Measurements from ENCODE around the gene MACROD2.

Gene MACROD2

GRCh38 chr20:14929388-14929787 is 934.1 kb downstream of the MACROD2 start:
- DNase-seq (ENCODE audit: low read depth): no peak
- no peak for TF ChIP-seq CTCF (IDR thresholded peaks at IDR 0.05; ENCODE audit: insufficient read depth, low read depth, low read length, missing control alignments)

GRCh38 chr20:14932040-14932439 is 936.7 kb downstream of the MACROD2 start:
- no peak for TF ChIP-seq CTCF (IDR thresholded peaks at IDR 0.05; ENCODE audit: insufficient read depth, low read depth, low read length, missing control alignments)
- no peak overlapping the region for H3K4me3 ChIP-seq (ENCODE audit: low read depth, low read length)
- DNase-seq (ENCODE audit: low read depth): no peak

More at GRCh38 chr20:14929388-14929787, 934.1 kb downstream of the MACROD2 start:
- no peak overlapping the region for H3K4me3 ChIP-seq (ENCODE audit: low read depth, low read length)

GRCh38 chr20:14935285-14935684 is 940.0 kb downstream of the MACROD2 start:
- no peak for TF ChIP-seq CTCF (IDR thresholded peaks at IDR 0.05; ENCODE audit: insufficient read depth, low read depth, low read length, missing control alignments)
- H3K4me3 ChIP-seq (ENCODE audit: low read depth, low read length): no peak overlapping the region
- no peak for DNase-seq (ENCODE audit: low read depth)

- DNase-seq (ENCODE audit: low read depth): no peak
- TF ChIP-seq CTCF (IDR thresholded peaks at IDR 0.05; ENCODE audit: insufficient read depth, low read depth, low read length, missing control alignments): no peak
- no peak overlapping the region for H3K4me3 ChIP-seq (ENCODE audit: low read depth, low read length)
These were observed 941.7 kb downstream of the MACROD2 start for GRCh38 chr20:14937021-14937420.

- H3K4me3 ChIP-seq (ENCODE audit: low read depth, low read length): no peak overlapping the region
- no peak for DNase-seq (ENCODE audit: low read depth)
- TF ChIP-seq CTCF (IDR thresholded peaks at IDR 0.05; ENCODE audit: insufficient read depth, low read depth, low read length, missing control alignments): no peak
These were observed 942.5 kb downstream of the MACROD2 start for GRCh38 chr20:14937846-14938245.

- no peak for TF ChIP-seq CTCF (IDR thresholded peaks at IDR 0.05; ENCODE audit: insufficient read depth, low read depth, low read length, missing control alignments)
- no peak overlapping the region for H3K4me3 ChIP-seq (ENCODE audit: low read depth, low read length)
- DNase-seq (ENCODE audit: low read depth): no peak
These were observed 952.2 kb downstream of the MACROD2 start for GRCh38 chr20:14947536-14947935.

GRCh38 chr20:14947946-14948345 is 952.6 kb downstream of the MACROD2 start:
- no peak for TF ChIP-seq CTCF (IDR thresholded peaks at IDR 0.05; ENCODE audit: insufficient read depth, low read depth, low read length, missing control alignments)
- DNase-seq (ENCODE audit: low read depth): no peak
- no peak overlapping the region for H3K4me3 ChIP-seq (ENCODE audit: low read depth, low read length)
